Measurements from ENCODE around the gene BFAR. TPM values are rescaled to one million over a fixed set of nuclear protein-coding genes. Genes with fewer than 3 reads are reported as not detected.

The BFAR gene
- polyA plus RNA-seq, 1 donor from 2014 or later, result 63.5 TPM

- Histone ChIP-seq H3K9me3 (ENCODE audit: low read length) (no peaks in the 10 kb centered on the region), H3K27ac (ENCODE audit: low read length) (no peak overlapping the region), H3K36me3 (ENCODE audit: insufficient read depth, low read length) (no peaks in the 10 kb centered on the region), H3K4me2 (ENCODE audit: low read length) (no peak overlapping the region), H4K20me1 (ENCODE audit: insufficient read depth) (no peaks in the 10 kb centered on the region), H3K9ac (ENCODE audit: low read length) (no peak overlapping the region), H3F3A (ENCODE audit: insufficient read depth, low read length, poor library complexity, severe bottlenecking) (no peaks in the 10 kb centered on the region), H3K27me3 (ENCODE audit: insufficient read depth, low read depth, low read length) (no peaks in the 10 kb centered on the region), H2AFZ (ENCODE audit: low read depth, low read length) (no peak overlapping the region), H3K79me2 (replicated peaks; ENCODE audit: insufficient read depth, low read length) (peaks cover 9% of the 10 kb centered on the region), H3K9me2 (ENCODE audit: insufficient read depth, low read length) (no peaks in the 10 kb centered on the region), H3K4me3 (ENCODE audit: low read length) (no peak overlapping the region)
- TF ChIP-seq TAF1 (IDR thresholded peaks at IDR 0.05; ENCODE audit: low read depth), result no peak
- no peak for TF ChIP-seq SMC3 (conservative IDR thresholded peaks at IDR 0.05; ENCODE audit: poor library complexity)
- TF ChIP-seq EP300 (conservative IDR thresholded peaks at IDR 0.05; ENCODE audit: poor library complexity, severe bottlenecking), result no peak
- TF ChIP-seq REST (IDR thresholded peaks at IDR 0.05; ENCODE audit: borderline replicate concordance), result no peak
- no peak for TF ChIP-seq POLR2AphosphoS5 (IDR thresholded peaks at IDR 0.05)
- no peak for TF ChIP-seq RAD21 (conservative IDR thresholded peaks at IDR 0.05)
- TF ChIP-seq MXI1 (conservative IDR thresholded peaks at IDR 0.05; ENCODE audit: poor library complexity, severe bottlenecking), result no peak
- TF ChIP-seq EZH2 (IDR thresholded peaks at IDR 0.05; ENCODE audit: borderline replicate concordance, insufficient read depth, low read length, poor library complexity, severe bottlenecking), result no peak
- TF ChIP-seq, protein P1, sequence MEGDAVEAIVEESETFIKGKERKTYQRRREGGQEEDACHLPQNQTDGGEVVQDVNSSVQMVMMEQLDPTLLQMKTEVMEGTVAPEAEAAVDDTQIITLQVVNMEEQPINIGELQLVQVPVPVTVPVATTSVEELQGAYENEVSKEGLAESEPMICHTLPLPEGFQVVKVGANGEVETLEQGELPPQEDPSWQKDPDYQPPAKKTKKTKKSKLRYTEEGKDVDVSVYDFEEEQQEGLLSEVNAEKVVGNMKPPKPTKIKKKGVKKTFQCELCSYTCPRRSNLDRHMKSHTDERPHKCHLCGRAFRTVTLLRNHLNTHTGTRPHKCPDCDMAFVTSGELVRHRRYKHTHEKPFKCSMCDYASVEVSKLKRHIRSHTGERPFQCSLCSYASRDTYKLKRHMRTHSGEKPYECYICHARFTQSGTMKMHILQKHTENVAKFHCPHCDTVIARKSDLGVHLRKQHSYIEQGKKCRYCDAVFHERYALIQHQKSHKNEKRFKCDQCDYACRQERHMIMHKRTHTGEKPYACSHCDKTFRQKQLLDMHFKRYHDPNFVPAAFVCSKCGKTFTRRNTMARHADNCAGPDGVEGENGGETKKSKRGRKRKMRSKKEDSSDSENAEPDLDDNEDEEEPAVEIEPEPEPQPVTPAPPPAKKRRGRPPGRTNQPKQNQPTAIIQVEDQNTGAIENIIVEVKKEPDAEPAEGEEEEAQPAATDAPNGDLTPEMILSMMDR (IDR thresholded peaks at IDR 0.05; ENCODE audit: poor library complexity, severe bottlenecking), result no peak
Observed at GRCh38 chr16:14627078-14627477, 5.7 kb upstream of the BFAR start.

- Histone ChIP-seq H3K9me3 (ENCODE audit: low read length) (no peaks in the 10 kb centered on the region), H3K4me2 (ENCODE audit: low read length) (peak overlapping the region; percentile 98), H3K27me3 (ENCODE audit: insufficient read depth, low read depth, low read length) (no peaks in the 10 kb centered on the region), H3K9ac (ENCODE audit: low read length) (peak overlapping the region; percentile 92), H3K4me3 (ENCODE audit: low read length) (peak overlapping the region; percentile 93), H3K9me2 (ENCODE audit: insufficient read depth, low read length) (no peaks in the 10 kb centered on the region), H2AFZ (ENCODE audit: low read depth, low read length) (peak overlapping the region; percentile 66), H3K36me3 (ENCODE audit: insufficient read depth, low read length) (no peaks in the 10 kb centered on the region), H4K20me1 (ENCODE audit: insufficient read depth) (no peaks in the 10 kb centered on the region), H3K79me2 (replicated peaks; ENCODE audit: insufficient read depth, low read length) (peaks cover 9% of the 10 kb centered on the region), H3F3A (ENCODE audit: insufficient read depth, low read length, poor library complexity, severe bottlenecking) (peaks cover 4% of the 10 kb centered on the region), H3K27ac (ENCODE audit: low read length) (peak overlapping the region; percentile 78)
- TF ChIP-seq SMC3 (conservative IDR thresholded peaks at IDR 0.05; ENCODE audit: poor library complexity) (no peak), MXI1 (conservative IDR thresholded peaks at IDR 0.05; ENCODE audit: poor library complexity, severe bottlenecking) (no peak), EP300 (conservative IDR thresholded peaks at IDR 0.05; ENCODE audit: poor library complexity, severe bottlenecking) (no peak), TAF1 (IDR thresholded peaks at IDR 0.05; ENCODE audit: low read depth) (no peak), POLR2AphosphoS5 (IDR thresholded peaks at IDR 0.05) (no peak), RAD21 (conservative IDR thresholded peaks at IDR 0.05) (no peak), EZH2 (IDR thresholded peaks at IDR 0.05; ENCODE audit: borderline replicate concordance, insufficient read depth, low read length, poor library complexity, severe bottlenecking) (no peak), REST (IDR thresholded peaks at IDR 0.05; ENCODE audit: borderline replicate concordance) (no peak)
- TF ChIP-seq, protein P1 (IDR thresholded peaks at IDR 0.05; ENCODE audit: poor library complexity, severe bottlenecking), result no peak
Observed at GRCh38 chr16:14628806-14629611, 3.7 kb upstream of the BFAR start.

Data from neural cell (in vitro differentiated cells).